GM19397 (cell line): ENCODE measurements around the gene C1QTNF8.

Source experiments
- ATAC-seq: cut with Tn5 transposase; IDR thresholded peaks from one replicate; pipeline ENCODE4 v1.9.1; 2021; ENCODE audit warnings: mild to moderate bottlenecking, moderate library complexity; ENCODE audit not compliant: unreplicated experiment

The C1QTNF8 gene, protein sequence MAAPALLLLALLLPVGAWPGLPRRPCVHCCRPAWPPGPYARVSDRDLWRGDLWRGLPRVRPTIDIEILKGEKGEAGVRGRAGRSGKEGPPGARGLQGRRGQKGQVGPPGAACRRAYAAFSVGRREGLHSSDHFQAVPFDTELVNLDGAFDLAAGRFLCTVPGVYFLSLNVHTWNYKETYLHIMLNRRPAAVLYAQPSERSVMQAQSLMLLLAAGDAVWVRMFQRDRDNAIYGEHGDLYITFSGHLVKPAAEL

DNA sequence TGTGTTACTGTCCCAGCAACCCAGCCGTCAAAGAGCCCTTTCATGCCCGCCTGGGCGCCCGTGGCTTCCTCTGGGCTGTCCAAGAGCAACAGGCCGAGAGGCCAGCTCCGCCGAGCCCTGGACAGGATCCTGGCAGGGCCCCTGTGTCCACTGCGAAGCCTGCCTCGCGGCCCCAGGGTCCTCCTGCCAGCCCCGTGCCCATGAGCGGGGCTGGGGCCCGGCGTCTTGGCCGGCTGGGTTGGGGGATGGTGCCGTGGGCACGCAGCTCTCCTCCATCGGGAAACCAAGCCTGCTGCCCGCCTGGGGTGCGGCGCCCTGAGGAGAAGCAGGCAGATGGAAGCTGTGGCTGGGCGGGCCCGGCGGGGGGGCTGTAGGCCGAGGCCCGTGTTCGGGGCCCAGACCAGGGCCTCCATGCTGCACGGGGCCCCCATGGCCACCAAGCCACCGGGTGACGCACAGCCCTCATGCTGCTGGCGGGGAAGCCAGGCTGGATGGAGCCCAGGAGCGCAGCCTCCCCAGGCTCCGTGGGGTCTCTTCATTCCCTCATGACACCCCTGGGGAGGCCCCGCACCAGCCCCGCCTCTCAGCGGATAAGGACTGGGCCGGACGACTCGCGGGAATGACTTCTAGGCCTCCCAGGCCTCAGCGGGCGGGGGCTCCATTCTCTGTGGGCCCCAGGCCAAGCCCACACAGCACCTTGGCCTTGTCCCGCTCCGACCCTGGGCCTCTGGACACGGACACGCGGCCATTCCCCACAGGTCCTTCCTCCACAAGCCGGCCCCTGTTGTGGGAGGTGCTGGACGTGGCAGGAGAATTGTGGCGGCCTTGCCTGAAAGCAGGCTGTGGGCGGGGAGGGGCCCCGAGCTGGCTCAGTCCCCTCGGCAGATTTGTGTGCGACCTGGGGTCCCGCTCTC lies at the start of gene C1QTNF8:
Gene C1QTNF8, minus strand, starts transcription at position 76 of the 914 bp plus-strand sequence. CDS start 1,322 bp downstream, outside the sequence.
- no peak for ATAC-seq

- no peak for ATAC-seq
These were observed 49.5 kb upstream of the C1QTNF8 start for GRCh38 chr16:1145383-1146100.

- ATAC-seq: no peak
These were observed 48.7 kb upstream of the C1QTNF8 start for GRCh38 chr16:1144476-1145382.

- ATAC-seq: no peak
These were observed 47.9 kb upstream of the C1QTNF8 start for GRCh38 chr16:1143761-1144450.

GRCh38 chr16:1142911-1143310 lies 46.9 kb upstream of the C1QTNF8 start:
- no peak for ATAC-seq

DNA sequence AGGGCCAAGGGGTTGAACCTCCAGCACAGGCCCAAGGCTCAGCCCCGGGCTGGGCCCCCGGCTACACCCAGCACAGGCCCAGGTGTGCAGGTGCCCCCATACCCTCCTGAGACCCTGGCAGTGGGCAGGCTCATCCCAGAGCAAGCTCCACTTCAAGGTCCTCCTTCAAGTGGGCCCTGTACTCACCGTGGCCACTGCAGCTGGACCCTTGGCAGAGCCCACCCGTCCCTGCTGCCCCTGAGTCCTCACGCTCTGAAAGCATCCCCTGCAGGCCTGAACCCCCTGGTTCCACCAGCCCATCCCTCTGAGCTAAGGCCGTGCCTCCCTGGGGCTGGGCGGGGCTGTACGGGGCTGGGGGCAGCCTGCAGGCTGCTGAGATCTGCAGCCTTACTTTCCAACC lies 45.7 kb upstream of the C1QTNF8 start:
- no peak for ATAC-seq

- ATAC-seq: no peak
These were observed 45.1 kb upstream of the C1QTNF8 start for GRCh38 chr16:1141191-1141590.

- no peak for ATAC-seq
These were observed 44.6 kb upstream of the C1QTNF8 start for GRCh38 chr16:1140582-1141162.

GRCh38 chr16:1137604-1138003 lies 41.6 kb upstream of the C1QTNF8 start:
- no peak for ATAC-seq

- no peak for ATAC-seq
These were observed 39.4 kb upstream of the C1QTNF8 start for GRCh38 chr16:1135459-1135825.

DNA sequence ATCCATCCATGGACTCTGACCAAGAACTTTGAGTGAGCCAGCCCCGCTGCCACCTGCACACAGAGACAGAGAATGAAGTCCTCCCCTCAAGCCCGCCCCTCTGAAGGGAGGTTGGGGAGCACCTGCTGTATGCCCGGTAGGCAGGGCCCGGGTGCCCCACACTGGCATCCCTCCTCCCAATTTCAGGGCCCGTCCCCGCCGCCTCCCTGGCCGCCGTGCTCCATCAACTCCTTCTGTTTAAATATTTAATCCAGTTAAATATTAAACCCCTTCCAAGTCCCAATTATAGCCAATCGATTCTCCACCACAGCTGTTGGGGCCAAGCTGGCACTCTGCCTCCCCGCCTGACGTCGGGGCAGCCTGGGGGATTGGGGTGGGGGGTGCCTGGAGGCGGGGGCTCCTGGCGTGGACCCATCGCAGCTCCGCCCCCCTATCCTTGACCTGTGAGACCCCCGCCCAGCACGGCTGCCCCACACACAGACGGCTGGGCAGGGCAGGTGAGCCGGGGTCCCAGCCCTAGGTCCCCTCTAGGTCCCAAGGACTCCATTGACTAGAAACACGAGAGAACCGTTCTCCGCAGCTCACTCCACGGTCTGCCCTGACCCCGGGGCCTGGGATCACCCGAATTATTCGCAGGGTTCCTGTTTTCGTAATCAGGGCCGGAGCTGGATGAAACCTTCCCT lies 38.9 kb upstream of the C1QTNF8 start:
- ATAC-seq: no peak

DNA sequence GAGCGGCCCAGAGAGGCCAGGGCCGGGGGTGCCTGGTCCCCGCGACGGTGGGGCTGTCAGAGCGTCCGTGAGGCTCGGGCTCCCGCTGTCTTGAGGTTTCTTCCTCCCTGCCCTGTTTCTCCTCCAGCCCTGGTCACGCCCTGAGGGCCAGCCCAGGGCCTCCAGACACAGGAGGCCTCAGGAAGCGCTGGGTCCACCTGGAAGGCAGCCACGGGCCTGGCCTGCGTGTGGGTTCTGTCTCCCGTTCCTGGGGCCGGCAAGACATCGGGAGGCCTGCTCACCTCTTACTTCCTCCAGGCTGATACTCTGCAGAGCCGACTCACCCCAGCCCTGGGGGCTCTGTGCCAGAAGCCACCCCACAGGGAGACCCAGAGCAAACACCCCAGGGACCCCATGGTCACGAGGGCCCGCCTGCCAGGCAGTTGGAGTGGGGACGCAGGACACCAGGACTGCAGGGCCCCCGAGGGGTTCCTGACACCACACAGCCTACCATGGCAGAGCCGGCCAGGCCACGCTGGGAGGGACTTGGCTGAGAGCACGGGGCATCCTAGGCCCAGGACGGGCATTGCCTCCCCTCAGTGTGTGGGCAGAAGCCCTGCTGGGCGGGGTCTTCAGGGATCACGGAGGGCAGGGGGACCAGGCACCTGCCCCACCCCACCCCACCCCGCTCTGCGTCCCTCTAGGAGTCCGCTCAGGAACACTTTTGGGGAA lies 37.9 kb upstream of the C1QTNF8 start:
- no peak for ATAC-seq

DNA sequence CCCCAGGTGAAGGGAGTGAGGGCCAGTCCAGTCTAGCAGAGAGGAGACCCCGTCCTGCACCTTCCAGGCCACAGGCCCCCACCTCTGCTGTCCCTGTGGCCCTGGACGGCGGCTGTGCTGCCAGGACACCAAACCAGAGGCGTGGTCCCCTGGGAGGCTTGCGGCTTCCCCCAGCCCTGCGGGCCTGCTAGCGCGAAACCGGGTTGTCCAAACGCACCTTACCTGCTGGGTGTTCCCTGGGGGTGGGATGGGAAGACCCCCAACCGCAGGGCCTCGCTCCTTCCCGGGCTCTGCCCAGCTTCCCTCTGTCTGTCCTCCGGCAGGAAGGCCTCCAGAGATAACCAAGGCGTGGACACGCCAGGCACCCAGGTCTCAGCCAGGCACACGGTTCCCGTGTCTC lies 37.2 kb upstream of the C1QTNF8 start:
- ATAC-seq: no peak

- ATAC-seq: no peak
These were observed 36.4 kb upstream of the C1QTNF8 start for GRCh38 chr16:1132431-1132830.

GRCh38 chr16:1131378-1131994 lies 35.4 kb upstream of the C1QTNF8 start:
- ATAC-seq: no peak

DNA sequence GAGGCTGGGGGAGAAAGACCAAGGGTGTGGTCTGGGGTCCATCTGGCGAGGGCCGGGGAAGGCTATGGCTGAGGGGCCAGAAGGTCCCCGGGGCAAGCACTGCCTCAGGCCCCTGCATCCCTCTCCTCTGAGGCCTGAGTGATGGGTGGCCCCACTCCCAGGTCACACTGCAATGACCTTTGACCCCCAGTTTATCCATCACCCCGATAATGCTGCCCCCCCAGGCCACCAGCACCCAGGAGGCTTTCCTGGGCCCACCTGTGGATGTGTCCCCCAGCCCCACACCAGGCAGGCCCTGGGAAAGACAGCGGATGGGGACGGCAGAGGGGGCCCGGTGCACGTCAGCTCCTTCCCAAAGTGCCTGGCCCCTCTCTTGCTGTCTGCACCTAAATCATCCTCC lies 34.3 kb upstream of the C1QTNF8 start:
- ATAC-seq: no peak

GRCh38 chr16:1129106-1129960 lies 33.3 kb upstream of the C1QTNF8 start:
- ATAC-seq: no peak
